ENCODE results near the gene SOBP. TPM values are rescaled to one million over a fixed set of nuclear protein-coding genes. Genes with fewer than 3 reads are reported as not detected.

Gene SOBP
- total RNA-seq, 1 experiment from 2014 or later: 10.1 TPM

- Mint-ChIP-seq H3K4me3 (no peak overlapping the region), H3K27me3 (ENCODE audit: low read depth) (no peaks in the 10 kb centered on the region), H3K27ac (no peak overlapping the region), H3K4me1 (peaks cover 16% of the 10 kb centered on the region), H3K36me3 (no peaks in the 10 kb centered on the region), H3K9me3 (no peaks in the 10 kb centered on the region)
- TF ChIP-seq ZNF219 (CRISPR knock-in tag; IDR thresholded peaks at IDR 0.05; ENCODE audit: borderline replicate concordance): no peak
- no peak for TF ChIP-seq CREB1 (CRISPR knock-in tag; IDR thresholded peaks at IDR 0.05)
- TF ChIP-seq ZSCAN18 (CRISPR knock-in tag; IDR thresholded peaks at IDR 0.05): no peak
- no peak for TF ChIP-seq SOX15 (CRISPR knock-in tag; IDR thresholded peaks at IDR 0.05)
- no peak for TF ChIP-seq ATF3 (CRISPR knock-in tag; conservative IDR thresholded peaks at IDR 0.05)
- no peak for TF ChIP-seq ATF2 (CRISPR knock-in tag; IDR thresholded peaks at IDR 0.05; ENCODE audit: borderline replicate concordance, low read depth)
- TF ChIP-seq AFF4 (CRISPR knock-in tag; IDR thresholded peaks at IDR 0.05; ENCODE audit: borderline replicate concordance): no peak
- TF ChIP-seq MLX (CRISPR knock-in tag; IDR thresholded peaks at IDR 0.05): no peak
- TF ChIP-seq NFATC4 (CRISPR knock-in tag; IDR thresholded peaks at IDR 0.05): no peak
- no peak for TF ChIP-seq E2F1 (CRISPR knock-in tag; IDR thresholded peaks at IDR 0.05)
- no peak for TF ChIP-seq ZNF138 (CRISPR knock-in tag; conservative IDR thresholded peaks at IDR 0.05)
- no peak for TF ChIP-seq IRF1 (CRISPR knock-in tag; IDR thresholded peaks at IDR 0.05)
- no peak for TF ChIP-seq E2F4 (CRISPR knock-in tag; IDR thresholded peaks at IDR 0.05; ENCODE audit: borderline replicate concordance, low read depth)
- no peak for TF ChIP-seq ZNF232 (CRISPR knock-in tag; IDR thresholded peaks at IDR 0.05)
- TF ChIP-seq ZNF396 (CRISPR knock-in tag; IDR thresholded peaks at IDR 0.05; ENCODE audit: borderline replicate concordance): no peak
- no peak for TF ChIP-seq ZMAT4 (CRISPR knock-in tag; IDR thresholded peaks at IDR 0.05)
- TF ChIP-seq IRF2 (CRISPR knock-in tag; IDR thresholded peaks at IDR 0.05; ENCODE audit: borderline replicate concordance, low read depth): no peak
- ChIA-PET CTCF (interaction anchor here (0.8 kb wide), 1 partner anchor 142 kb away, joined by 3 read pairs; no protein-coding TSS in a partner anchor), POLR2A (no interaction called here)
- DNase-seq (ENCODE audit: low spot score): no peak
- no peak for ATAC-seq
Measured at GRCh38 chr6:107706516-107707115, 216.7 kb downstream of the SOBP start.

Measured in WTC11 (cell line).